CD14-positive monocyte (primary cell): ENCODE measurements around the gene GTF2F2. TPM values are rescaled to one million over a fixed set of nuclear protein-coding genes. Genes with fewer than 3 reads are reported as not detected.

Experiments used
- DNase-seq, 3 donors: peaks; one replicate each; pipeline ENCODE4 v3.0.0-alpha.2; 2011 to 2022
- H2AFZ ChIP-seq: 2 replicates; pipeline ENCODE4 v1.6.0; 2012; ENCODE audit warnings: mild to moderate bottlenecking, low read depth, low read length, inconsistent platforms; ENCODE audit not compliant: insufficient read depth, poor library complexity, severe bottlenecking
- H3K27ac ChIP-seq, 2 donors: 1 replicate in 1 of 2; 2 replicates in 1 of 2; pipeline ENCODE4 v1.5.1; 2012 to 2013; ENCODE audit warnings: low read length in 2 of 2, control low read depth in 1 of 2, inconsistent platforms in 1 of 2, low read depth in 1 of 2, mild to moderate bottlenecking in 1 of 2
- H3K27me3 ChIP-seq, 2 donors: one replicate each; pipeline versions ENCODE4 v1.6.0 to v1.6.1; 2011 to 2013; ENCODE audit warnings: low read length in 2 of 2; ENCODE audit not compliant: control insufficient read depth in 2 of 2, insufficient read depth in 2 of 2
- H3K36me3 ChIP-seq, 2 donors: replicated peaks in 1 of 2; 1 replicate in 1 of 2; 2 replicates in 1 of 2; pipeline versions ENCODE4 v1.5.1 to v1.6.1; 2012 to 2013; ENCODE audit warnings: low read length in 2 of 2, control low read depth in 1 of 2, inconsistent platforms in 1 of 2, mild to moderate bottlenecking in 1 of 2; ENCODE audit not compliant: insufficient read depth in 2 of 2, control insufficient read depth in 1 of 2
- H3K4me1 ChIP-seq, 2 donors: 1 replicate in 1 of 2; 2 replicates in 1 of 2; pipeline versions ENCODE4 v1.5.1 to v1.6.1; 2012 to 2013; ENCODE audit warnings: low read length in 2 of 2, control low read depth in 1 of 2, inconsistent platforms in 1 of 2, mild to moderate bottlenecking in 1 of 2, moderate library complexity in 1 of 2; ENCODE audit not compliant: insufficient read depth in 2 of 2, control insufficient read depth in 1 of 2
- H3K4me2 ChIP-seq: replicated peaks from 2 replicates; pipeline ENCODE3; 2012; ENCODE audit warnings: low read length, moderate library complexity, mild to moderate bottlenecking; ENCODE audit not compliant: poor library complexity, severe bottlenecking; ENCODE audit errors: extremely low read depth
- H3K4me3 ChIP-seq, 3 experiments: fragments of 200-600 bp in 1 of 3; sonication (generic) in 1 of 3; replicated peaks in 1 of 3; 1 replicate in 2 of 3; 2 replicates in 1 of 3; pipeline ENCODE4 v1.5.1; 2011 to 2013; ENCODE audit warnings: low read length in 3 of 3, mild to moderate bottlenecking in 3 of 3, control low read depth in 2 of 3, low read depth in 2 of 3, inconsistent platforms in 1 of 3, moderate library complexity in 1 of 3
- H3K79me2 ChIP-seq: 2 replicates; pipeline ENCODE4 v1.6.0; 2012; ENCODE audit warnings: mild to moderate bottlenecking, control low read depth, inconsistent platforms, low read length, moderate library complexity; ENCODE audit not compliant: insufficient read depth
- H3K9ac ChIP-seq: 2 replicates; pipeline ENCODE4 v1.6.0; 2017; ENCODE audit warnings: low read length, mild to moderate bottlenecking; ENCODE audit not compliant: insufficient read depth, poor library complexity, severe bottlenecking
- H3K9me3 ChIP-seq, 2 donors: replicated peaks in 1 of 2; 1 replicate in 1 of 2; 2 replicates in 1 of 2; pipeline versions ENCODE4 v1.5.1 to v1.6.1; 2012 to 2013; ENCODE audit warnings: low read length in 2 of 2, control low read depth in 1 of 2; ENCODE audit not compliant: control insufficient read depth in 1 of 2, insufficient read depth in 1 of 2
- H4K20me1 ChIP-seq: 2 replicates; pipeline ENCODE4 v1.6.0; 2012; ENCODE audit warnings: mild to moderate bottlenecking, low read length, control low read depth, moderate library complexity; ENCODE audit not compliant: insufficient read depth
- H3K27ac Mint-ChIP-seq, 7 donors: one replicate each; pipeline ENCODE4 v1.8.0; 2020; ENCODE audit warnings: mild to moderate bottlenecking in 7 of 7, mixed read lengths in 7 of 7, moderate library complexity in 6 of 7, inconsistent platforms in 2 of 7
- H3K27me3 Mint-ChIP-seq, 3 donors: one replicate each; pipeline ENCODE4 v1.8.0; 2021 to 2022; ENCODE audit warnings: low read depth in 3 of 3, mild to moderate bottlenecking in 3 of 3, mixed read lengths in 3 of 3, moderate library complexity in 3 of 3, inconsistent platforms in 1 of 3
- H3K36me3 Mint-ChIP-seq, 2 donors: one replicate each; pipeline ENCODE4 v1.8.0; 2020; ENCODE audit warnings: mixed read lengths in 2 of 2, inconsistent platforms in 1 of 2, mild to moderate bottlenecking in 1 of 2
- H3K4me1 Mint-ChIP-seq: one replicate; pipeline ENCODE4 v1.8.0; 2020; ENCODE audit warnings: mild to moderate bottlenecking, mixed read lengths
- H3K4me3 Mint-ChIP-seq, 2 donors: one replicate each; pipeline ENCODE4 v1.8.0; 2020; ENCODE audit warnings: mild to moderate bottlenecking in 2 of 2, mixed read lengths in 2 of 2, moderate library complexity in 1 of 2
- H3K9me3 Mint-ChIP-seq, 7 donors: one replicate each; pipeline ENCODE4 v1.8.0; 2020 to 2022; ENCODE audit warnings: mixed read lengths in 7 of 7, mild to moderate bottlenecking in 6 of 7, moderate library complexity in 6 of 7, inconsistent platforms in 2 of 7
- WGBS: methylation state at CpG from one replicate; pipeline ENCODE4 v1.1.5; 2013; ENCODE audit warnings: missing lambda C conversion rate; ENCODE audit not compliant: insufficient coverage; 5-methylcytosine and 5-hydroxymethylcytosine counted together
- intact Hi-C, 2 donors: fragments of 100-400 bp; cut with micrococcal nuclease; formaldehyde crosslinking; loops; one replicate each; pipeline versions ENCODE4 v1.15.0 to v1.15.1; 2023
- polyA plus RNA-seq, 3 donors: library from polyadenylated mRNA; depleted of rRNA in 1 of 3; unstranded in 2 of 3; stranded (reverse) in 1 of 3; fragments of 300-500 nt in 2 of 3; fragments of >200 nt in 1 of 3; fragmentation: Illumina TruSeq in 2 of 3; gene quantifications; 1 replicate in 2 of 3; 2 replicates in 1 of 3; pipeline ENCODE4 v1.2.3, GENCODE V29; 2012 to 2021
- TF ChIP-seq, protein P1 (sequence below): fragments of 200-600 bp; IDR thresholded peaks from one replicate; pipeline ENCODE4 v1.8.0; 2022; ENCODE audit warnings: antibody characterized with exemption, mild to moderate bottlenecking

GTF2F2 gene
- polyA plus RNA-seq, 3 donors: 8.1 to 10.4 (median 8.5) TPM

DNA sequence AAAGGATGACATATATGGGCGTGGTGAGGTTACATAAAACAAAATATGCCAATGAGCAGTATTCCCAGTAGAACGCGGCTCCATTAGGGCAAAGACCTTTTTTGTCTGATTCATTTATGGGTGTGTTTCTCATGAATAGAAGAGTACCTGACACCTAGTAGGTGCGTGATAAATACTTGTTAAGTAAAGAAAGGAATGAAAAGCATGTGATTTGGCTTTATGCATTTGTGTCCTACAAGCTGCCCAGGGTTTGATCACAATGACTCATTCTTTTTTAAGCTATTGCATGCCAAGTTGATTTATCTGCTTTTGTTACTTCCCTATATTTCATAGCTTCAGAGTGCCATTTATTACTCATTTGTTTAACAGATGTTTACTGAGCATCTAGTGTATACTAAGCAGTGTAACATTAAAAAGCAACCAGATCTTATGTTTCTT, 99.6 kb downstream of the GTF2F2 start:
- H3K27ac ChIP-seq: no peak overlapping the region

DNA sequence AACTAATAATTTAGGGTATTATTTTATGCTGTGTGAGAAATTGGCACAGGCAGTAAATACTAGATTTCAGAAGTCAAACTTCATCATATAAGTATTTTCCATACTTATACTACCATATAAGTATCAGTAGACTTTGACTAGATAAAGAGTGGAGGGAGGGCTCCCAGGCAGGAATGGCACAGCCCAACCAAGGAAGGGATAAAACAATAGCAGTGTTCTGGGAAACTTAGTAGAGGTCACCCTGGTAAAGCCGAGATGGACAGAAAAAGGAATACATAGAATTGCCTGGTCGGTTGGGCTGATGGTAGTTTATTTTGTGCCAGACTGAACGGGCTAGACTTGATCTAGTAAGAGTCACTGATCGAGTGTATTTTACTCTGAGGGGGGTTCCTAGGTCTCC, 100.1 kb downstream of the GTF2F2 start:
- TF ChIP-seq, protein P1, sequence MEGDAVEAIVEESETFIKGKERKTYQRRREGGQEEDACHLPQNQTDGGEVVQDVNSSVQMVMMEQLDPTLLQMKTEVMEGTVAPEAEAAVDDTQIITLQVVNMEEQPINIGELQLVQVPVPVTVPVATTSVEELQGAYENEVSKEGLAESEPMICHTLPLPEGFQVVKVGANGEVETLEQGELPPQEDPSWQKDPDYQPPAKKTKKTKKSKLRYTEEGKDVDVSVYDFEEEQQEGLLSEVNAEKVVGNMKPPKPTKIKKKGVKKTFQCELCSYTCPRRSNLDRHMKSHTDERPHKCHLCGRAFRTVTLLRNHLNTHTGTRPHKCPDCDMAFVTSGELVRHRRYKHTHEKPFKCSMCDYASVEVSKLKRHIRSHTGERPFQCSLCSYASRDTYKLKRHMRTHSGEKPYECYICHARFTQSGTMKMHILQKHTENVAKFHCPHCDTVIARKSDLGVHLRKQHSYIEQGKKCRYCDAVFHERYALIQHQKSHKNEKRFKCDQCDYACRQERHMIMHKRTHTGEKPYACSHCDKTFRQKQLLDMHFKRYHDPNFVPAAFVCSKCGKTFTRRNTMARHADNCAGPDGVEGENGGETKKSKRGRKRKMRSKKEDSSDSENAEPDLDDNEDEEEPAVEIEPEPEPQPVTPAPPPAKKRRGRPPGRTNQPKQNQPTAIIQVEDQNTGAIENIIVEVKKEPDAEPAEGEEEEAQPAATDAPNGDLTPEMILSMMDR: no peak

More for the DNA sequence above, 99.6 kb downstream of the GTF2F2 start:
- no peaks in the 10 kb centered on the region for H3K9me3 ChIP-seq
- no peaks in the 10 kb centered on the region for H3K79me2 ChIP-seq
- DNase-seq: peak; percentile 42 to 75 (median 56)
- H3K27me3 ChIP-seq: no peaks in the 10 kb centered on the region
- Mint-ChIP-seq H3K27ac (no peak overlapping the region), H3K9me3 (no peaks in the 10 kb centered on the region), H3K36me3 (peaks cover 12 to 19% of the 10 kb centered on the region in 2 donors), H3K4me1 (peaks cover 9% of the 10 kb centered on the region), H3K27me3 (peaks cover 0 to 4% (median 0%) of the 10 kb centered on the region in 3 donors), H3K4me3 (peak overlapping the region in 1 of 2 donors; percentile 21)
- H3K36me3 ChIP-seq: no peaks in the 10 kb centered on the region
- H3K9ac ChIP-seq: no peak overlapping the region
- TF ChIP-seq, protein P1: no peak
- H3K4me2 ChIP-seq: no peak overlapping the region
- no peak overlapping the region for H3K4me3 ChIP-seq
- peaks cover 0 to 3% of the 10 kb centered on the region in 2 donors for H3K4me1 ChIP-seq
- peaks cover 9% of the 10 kb centered on the region for H4K20me1 ChIP-seq
- intact Hi-C loops: no loop called here
- H2AFZ ChIP-seq: no peak overlapping the region
- 57% methylated on average over 4 of the region's 4 CpGs for WGBS

More for the DNA sequence above, 100.1 kb downstream of the GTF2F2 start:
- Histone ChIP-seq H3K9me3 (no peaks in the 10 kb centered on the region), H3K9ac (no peak overlapping the region), H3K36me3 (no peaks in the 10 kb centered on the region), H2AFZ (no peak overlapping the region), H3K4me1 (peaks cover 0 to 3% of the 10 kb centered on the region in 2 donors), H4K20me1 (peaks cover 9% of the 10 kb centered on the region), H3K4me2 (no peak overlapping the region), H3K27ac (no peak overlapping the region), H3K27me3 (no peaks in the 10 kb centered on the region), H3K4me3 (no peak overlapping the region), H3K79me2 (no peaks in the 10 kb centered on the region)
- no peak for DNase-seq
- H3K36me3 Mint-ChIP-seq: peaks cover 12 to 19% of the 10 kb centered on the region in 2 donors
- H3K27ac Mint-ChIP-seq: peak overlapping the region in 3 of 7 donors; percentile 1 to 40 (median 22)
- intact Hi-C loops: no loop called here
- no peak overlapping the region for H3K4me3 Mint-ChIP-seq
- 100% methylated on average over 3 of the region's 4 CpGs for WGBS
- peaks cover 0 to 4% (median 0%) of the 10 kb centered on the region in 3 donors for H3K27me3 Mint-ChIP-seq
- peaks cover 9% of the 10 kb centered on the region for H3K4me1 Mint-ChIP-seq
- H3K9me3 Mint-ChIP-seq: no peaks in the 10 kb centered on the region
